Activated T-helper 9 cell treated with anti-CD3 and anti-CD28 coated beads, Interleukin-2, amount 50 U/mL, for 16 hours (primary cell): ENCODE data around the gene EME2.

Experiments used
- DNase-seq: peaks from one replicate; pipeline ENCODE4 v3.0.0-alpha.2; 2020; ENCODE audit warnings: low read depth

The EME2 gene

DNA sequence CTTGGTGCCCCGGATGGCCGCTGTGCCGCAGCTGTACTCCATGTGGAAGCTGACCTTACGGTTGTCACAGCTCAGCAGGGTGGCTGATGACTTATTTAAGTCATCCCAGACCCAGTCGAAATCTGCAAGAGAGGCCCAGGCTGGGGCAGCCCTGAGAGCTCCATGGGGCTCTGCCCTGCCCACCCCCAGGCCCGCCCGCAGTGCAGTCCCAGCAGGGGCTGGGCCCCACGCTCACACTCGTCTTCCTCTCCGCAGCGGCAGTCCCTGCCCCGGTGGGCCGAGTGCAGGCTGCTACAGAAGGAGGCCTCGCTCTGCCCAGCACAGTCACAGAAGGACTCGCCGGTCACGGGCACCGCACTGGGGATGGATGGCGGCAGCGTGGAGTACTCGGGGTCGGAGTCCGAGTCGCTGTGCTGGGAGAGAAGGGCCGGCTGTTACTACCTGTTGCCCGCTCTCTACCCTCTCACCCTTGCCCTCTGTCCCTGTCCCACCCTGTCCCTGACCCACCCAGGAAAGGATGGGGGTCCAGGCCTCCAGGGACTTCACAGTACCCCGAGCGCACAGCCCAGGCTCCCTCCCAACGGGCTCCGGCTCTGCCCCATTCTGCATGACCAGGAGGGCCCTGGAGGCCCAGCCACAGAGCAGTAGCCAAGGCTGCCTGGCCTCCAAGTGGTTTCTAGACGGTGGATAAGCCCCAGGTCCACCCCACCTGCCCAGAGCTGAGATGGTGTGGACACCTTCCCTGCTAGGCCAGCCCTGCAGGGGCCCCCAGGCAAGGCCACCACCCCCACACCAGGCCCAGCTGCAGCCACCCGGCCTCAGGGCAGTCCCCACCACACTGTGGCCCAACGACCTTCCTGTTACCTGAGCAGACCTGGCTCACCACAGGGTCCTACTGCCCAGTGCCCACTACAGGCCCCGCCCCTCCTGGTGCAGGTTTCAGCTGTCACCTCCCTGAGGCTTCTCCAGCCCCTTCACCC lies 5.9 kb downstream of the EME2 start:
- DNase-seq = no peak

DNA sequence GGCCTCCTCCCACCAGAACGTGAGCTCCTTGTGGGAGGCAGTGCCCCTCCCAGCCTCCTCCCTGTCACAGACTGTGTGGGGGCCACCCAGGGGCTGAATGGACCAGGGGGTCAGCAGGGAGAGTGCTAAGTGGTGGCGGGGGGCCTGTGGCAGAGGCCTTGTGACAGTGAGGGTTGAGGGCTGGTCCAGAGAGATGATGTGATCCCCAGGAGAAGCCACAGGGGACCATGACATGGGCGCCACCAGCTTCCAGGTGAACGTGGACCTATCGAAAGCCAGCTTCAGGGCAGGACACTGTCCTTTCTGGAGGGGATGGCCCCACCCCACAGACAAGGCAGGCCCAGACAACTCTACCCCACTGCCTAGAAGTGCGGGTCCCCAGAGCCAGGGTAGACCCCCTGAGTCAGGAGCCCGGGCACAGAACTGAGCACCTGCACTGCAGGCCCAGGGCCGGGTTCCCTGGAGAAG lies 6.7 kb downstream of the EME2 start:
- DNase-seq = no peak

DNA sequence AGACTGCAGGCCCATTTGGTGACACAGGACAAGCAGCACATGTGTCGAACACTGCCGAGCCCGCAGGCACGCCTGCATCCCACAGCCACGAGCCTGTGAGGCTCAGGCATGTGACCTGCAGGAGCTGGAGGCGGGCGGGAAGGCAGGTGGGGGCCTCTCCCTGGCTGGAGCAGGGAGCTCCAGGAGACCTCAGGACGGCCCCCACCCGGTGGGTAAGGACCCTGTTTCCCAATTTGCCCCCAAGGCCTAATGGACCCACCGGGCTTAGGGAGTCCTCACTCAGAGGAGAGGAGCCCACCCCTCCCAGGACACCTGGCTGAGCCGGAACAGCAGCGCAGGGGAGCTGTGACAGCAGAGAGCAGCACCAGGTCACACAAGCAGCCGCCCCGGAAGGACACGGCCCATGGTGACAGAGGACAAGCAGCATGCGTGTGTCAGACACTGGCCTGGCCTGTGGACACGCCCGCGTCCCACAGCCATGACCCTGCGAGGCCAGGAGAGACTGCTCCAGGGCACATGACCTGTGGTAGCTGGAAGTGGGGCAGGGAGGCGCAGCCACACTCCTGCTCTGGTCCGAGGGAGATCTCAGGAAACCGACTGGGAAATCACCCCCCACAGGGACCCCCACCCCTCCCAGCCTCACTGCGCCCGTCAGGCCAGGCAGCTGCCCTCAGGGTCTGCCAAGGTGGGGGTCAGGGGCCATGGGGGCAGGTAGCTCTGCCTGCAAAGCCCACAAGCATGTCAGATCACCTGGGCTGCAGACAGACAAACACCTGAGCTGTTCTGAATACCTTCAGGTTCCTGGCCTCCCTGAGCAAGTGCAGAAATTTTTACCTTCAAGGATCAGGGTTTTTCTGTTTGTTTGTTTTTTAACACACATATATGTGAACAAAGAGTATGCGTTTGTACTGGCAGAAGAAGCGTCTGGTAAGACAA lies 7.4 kb downstream of the EME2 start:
- no peak for DNase-seq

DNA sequence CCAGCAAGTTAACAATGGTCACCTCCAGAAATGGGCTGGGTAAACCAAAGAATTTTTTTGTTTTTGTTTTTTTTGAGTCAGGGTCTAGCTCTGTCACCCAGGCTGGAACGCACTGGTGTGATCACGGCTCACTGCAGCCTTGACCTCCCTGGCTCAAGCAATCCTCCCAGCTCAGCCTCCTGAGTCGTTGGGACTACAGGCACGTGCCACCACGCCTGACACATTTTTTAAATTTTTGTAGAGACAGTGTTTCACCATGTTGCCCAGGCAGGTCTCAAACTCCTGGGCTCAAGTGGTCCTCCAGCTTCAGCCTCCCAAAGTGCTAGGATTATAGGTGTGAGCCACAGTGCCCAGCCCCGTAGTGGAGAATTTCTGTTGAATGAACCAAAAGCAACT lies 8.1 kb downstream of the EME2 start:
- no peak for DNase-seq

DNA sequence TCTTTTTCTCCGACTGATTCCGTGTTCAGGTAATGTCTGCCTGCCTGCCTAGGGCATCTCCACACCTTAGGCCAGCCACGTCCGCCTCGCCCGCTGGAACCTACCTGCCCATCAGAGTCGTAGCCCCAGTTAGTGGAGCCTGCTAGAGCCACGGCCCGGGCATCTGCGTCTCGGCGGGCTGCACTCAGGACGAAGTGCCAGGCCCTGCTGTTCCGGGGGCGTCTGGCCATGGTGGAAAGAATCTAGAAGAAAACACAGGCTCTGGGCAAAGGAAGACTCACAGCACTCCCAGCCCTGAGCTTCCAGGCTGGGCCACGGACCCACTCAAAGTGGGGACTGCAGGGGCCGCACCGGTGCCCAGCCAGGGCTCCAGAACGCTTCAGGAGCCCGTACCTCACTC lies 8.6 kb downstream of the EME2 start:
- DNase-seq = no peak

DNA sequence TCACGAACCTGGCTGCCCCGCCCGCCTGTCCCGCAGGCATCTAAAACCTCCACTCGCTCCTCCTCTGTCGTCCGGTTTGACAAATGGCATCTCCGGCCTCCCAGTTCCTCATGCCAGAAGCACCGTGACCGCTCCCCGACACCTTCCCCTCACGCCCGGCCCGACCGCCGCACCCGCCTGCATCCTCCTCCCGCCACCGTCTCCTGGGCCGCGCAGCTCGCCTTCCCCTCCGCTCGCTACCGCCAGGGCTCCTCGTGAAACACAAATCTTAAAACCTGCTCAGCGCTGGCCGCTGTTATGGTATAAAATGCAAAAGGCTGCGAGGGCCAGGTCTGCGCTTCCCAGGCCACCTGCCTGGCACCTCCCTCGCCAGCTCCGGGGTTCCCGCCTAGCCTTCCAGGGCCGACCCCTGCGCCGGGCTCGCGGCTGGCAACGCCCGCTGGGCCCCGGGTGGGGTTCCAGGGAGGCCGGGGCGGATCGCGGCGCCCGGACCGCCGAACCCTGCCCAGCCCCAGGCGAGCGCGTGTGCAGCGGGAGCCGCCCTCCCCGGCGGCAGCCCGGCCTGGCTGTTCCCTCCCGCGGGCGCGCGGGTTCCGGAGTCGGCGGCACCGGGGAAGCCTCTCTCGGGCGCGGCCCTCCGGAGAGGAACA lies 9.3 kb downstream of the EME2 start:
- no peak for DNase-seq

GRCh38 chr16:1782408-1783264 lies 10.0 kb downstream of the EME2 start, which contains the start of the genes NUBP2 and SPSB3:
Gene NUBP2, plus strand, starts transcription at chr16:1782960. Its CDS starts 61 bp downstream, at chr16:1783021.
Gene SPSB3, minus strand, starts transcription at chr16:1782571. Its CDS starts 1,088 bp downstream, at chr16:1781483.
- peak; percentile 97 for DNase-seq

GRCh38 chr16:1784977-1785845 lies 12.6 kb downstream of the EME2 start:
- DNase-seq = no peak

DNA sequence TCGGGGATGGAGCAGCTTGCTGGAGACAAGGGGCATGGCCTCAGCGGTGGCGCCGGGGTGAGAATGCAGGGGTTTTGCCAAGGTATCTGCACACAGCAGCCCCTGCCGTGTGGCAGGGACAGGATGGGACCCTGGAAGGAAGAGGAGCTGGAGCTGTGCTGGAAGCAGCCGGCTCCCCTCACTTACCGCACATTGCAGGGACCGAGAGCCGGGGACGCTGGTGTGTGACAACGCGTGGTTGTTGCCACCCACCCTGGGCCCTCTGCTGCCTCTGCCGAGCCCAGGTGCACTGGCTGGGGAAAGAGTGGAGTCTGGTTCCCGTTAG lies 13.2 kb downstream of the EME2 start:
- no peak for DNase-seq

DNA sequence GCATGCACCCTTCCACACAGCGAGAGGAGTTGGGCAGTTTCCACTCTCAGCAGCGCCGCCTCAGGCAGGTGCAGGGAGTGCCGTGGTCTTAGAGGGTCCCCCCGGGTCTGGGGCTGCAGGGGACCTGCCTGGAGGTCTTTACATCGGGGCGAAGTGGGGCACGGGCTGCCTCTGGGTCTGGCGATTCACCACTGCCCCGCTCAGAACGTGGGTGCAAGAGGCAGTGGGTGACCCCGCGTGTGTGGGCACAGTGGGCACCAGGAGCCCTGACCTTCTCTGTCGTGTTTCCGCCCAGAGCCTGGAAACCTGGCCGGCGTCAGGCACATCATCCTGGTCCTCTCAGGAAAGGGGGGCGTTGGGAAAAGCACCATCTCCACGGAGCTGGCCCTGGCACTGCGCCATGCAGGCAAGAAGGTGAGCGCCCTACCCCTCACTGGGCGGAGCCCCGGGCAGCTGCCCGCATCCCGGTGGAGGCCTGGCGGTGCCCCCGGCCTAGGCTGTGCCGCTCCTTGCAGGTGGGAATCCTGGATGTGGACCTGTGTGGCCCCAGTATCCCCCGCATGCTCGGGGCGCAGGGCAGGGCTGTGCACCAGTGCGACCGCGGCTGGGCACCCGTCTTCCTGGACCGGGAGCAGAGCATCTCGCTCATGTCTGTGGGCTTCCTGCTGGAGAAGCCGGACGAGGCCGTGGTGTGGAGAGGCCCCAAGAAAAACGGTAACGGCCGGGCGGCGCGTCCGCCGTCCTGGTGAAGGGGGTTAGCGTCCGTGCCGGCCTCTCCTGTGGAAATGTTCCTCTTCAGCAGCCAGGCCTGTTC lies 13.8 kb downstream of the EME2 start:
- no peak for DNase-seq

DNA sequence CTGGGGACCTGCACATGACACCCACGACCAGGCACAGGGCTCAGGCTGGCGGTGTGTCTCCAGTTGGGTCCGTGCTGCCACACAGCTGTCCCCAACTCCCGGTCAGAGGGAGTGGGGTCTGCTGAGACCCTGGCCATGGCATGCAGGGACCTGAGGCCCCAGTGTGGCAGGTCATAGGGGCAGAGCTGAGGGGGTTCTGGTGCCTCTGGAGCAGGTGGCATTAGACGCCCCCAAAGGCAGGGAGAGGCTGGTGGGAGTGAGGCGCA lies 14.4 kb downstream of the EME2 start:
- no peak for DNase-seq

- no peak for DNase-seq
These were observed 14.9 kb downstream of the EME2 start for GRCh38 chr16:1787322-1788094.

- no peak for DNase-seq
These were observed 15.6 kb downstream of the EME2 start for GRCh38 chr16:1788095-1788707.

GRCh38 chr16:1788708-1789100 lies 16.1 kb downstream of the EME2 start:
- DNase-seq = no peak

DNA sequence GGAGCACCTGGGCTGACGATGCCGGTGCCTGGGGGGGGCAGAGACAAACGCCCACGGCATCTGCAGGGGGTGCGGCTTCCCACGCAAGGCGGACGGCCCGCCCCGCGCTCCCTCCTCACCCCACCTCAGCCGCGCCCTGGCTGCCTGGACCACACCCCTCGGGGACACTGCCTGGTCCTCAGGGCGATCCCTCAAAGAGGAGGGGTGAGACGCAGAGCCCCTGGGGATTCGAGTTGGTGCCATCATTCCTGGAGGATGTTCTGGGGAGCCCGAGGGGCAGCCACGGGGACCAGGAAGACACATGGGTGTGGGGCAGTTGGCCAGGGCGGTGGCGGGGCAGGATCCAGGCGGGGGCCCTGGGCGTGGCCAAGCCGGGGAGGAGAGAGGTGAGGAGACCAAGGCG lies 17.0 kb downstream of the EME2 start:
- DNase-seq = no peak

DNA sequence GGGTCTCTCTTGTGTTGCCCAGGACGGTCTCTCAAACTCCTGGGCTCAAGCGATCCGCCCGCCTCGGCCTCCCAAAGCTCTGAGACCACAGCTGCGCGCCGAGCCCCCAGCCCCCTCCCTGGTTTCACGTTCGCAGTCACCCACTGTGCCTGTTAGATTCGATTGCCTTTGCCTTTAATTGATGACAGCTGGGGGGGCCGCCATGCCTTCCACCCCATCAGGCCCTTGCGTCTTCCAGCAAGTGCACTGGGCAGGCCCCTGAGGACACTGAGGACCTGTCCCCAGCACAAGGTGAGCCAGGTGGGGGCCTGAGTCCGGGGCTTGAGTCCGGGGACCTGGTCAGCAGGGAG lies 17.6 kb downstream of the EME2 start:
- DNase-seq = no peak

- DNase-seq = no peak
These were observed 18.1 kb downstream of the EME2 start for GRCh38 chr16:1790611-1791255.
